CD4-positive, alpha-beta T cell (primary cell): ENCODE measurements around the gene LDHB. TPM values are rescaled to one million over a fixed set of nuclear protein-coding genes. Genes with fewer than 3 reads are reported as not detected.

Experiments
- ATAC-seq: fragments of 200-7000 bp; cut with Tn5 transposase; one replicate; pipeline ENCODE4 v1.10.0; 2022; ENCODE audit warnings: mild to moderate bottlenecking; ENCODE audit not compliant: poor library complexity
- CTCF ChIA-PET: fragments of 350-600 bp; sonication (Branson Sonifier 250); formaldehyde crosslinking; loops from one replicate; lab custom pipeline; 2021; ENCODE audit warnings: antibody characterized with exemption, inconsistent platforms; lab: Charles Lee
- POLR2A ChIA-PET: fragments of 350-600 bp; sonication (Branson Sonifier 250); formaldehyde crosslinking; loops from one replicate; lab custom pipeline; 2021; ENCODE audit warnings: antibody characterized with exemption, inconsistent platforms; lab: Charles Lee
- DNase-seq, 14 experiments: peaks; one replicate each; pipeline ENCODE4 v3.0.0-alpha.2; 2013 to 2020; ENCODE audit warnings: mixed read lengths in 2 of 14
- H3K27ac ChIP-seq, 2 donors: one replicate each; pipeline versions ENCODE4 v1.5.1 to v1.7.0; 2013; ENCODE audit warnings: low read length in 2 of 2, low read depth in 1 of 2, mild to moderate bottlenecking in 1 of 2
- H3K27me3 ChIP-seq, 2 experiments: 1 replicate in 1 of 2; 2 replicates in 1 of 2; pipeline versions ENCODE4 v1.6.1 to v1.7.0; 2013; ENCODE audit warnings: low read length in 2 of 2, control low read depth in 1 of 2, mild to moderate bottlenecking in 1 of 2, moderate library complexity in 1 of 2; ENCODE audit not compliant: insufficient read depth in 2 of 2, control insufficient read depth in 1 of 2
- H3K36me3 ChIP-seq: one replicate; pipeline ENCODE4 v1.6.1; 2013; ENCODE audit warnings: low read length, control low read depth; ENCODE audit not compliant: insufficient read depth
- H3K4me1 ChIP-seq: one replicate; pipeline ENCODE4 v1.6.1; 2013; ENCODE audit warnings: low read length, control low read depth; ENCODE audit not compliant: insufficient read depth
- H3K4me3 ChIP-seq: one replicate; pipeline ENCODE4 v1.5.1; 2013; ENCODE audit warnings: mild to moderate bottlenecking, low read length, moderate library complexity
- H3K9me3 ChIP-seq, 2 experiments: 1 replicate in 1 of 2; 2 replicates in 1 of 2; pipeline versions ENCODE4 v1.6.1 to v1.7.0; 2013; ENCODE audit warnings: low read length in 2 of 2, mild to moderate bottlenecking in 2 of 2, control low read depth in 1 of 2, moderate library complexity in 1 of 2; ENCODE audit not compliant: control insufficient read depth in 1 of 2, insufficient read depth in 1 of 2
- H3K27ac Mint-ChIP-seq: one replicate; pipeline ENCODE4 v1.8.0; 2020; ENCODE audit warnings: mixed read lengths
- H3K27me3 Mint-ChIP-seq: one replicate; pipeline ENCODE4 v1.8.0; 2021; ENCODE audit warnings: mixed read lengths
- H3K36me3 Mint-ChIP-seq: one replicate; pipeline ENCODE4 v1.8.0; 2021; ENCODE audit warnings: low read depth, mixed read lengths
- H3K4me1 Mint-ChIP-seq: one replicate; pipeline ENCODE4 v1.8.0; 2021; ENCODE audit warnings: low read depth, mixed read lengths
- H3K4me3 Mint-ChIP-seq: one replicate; pipeline ENCODE4 v1.8.0; 2020; ENCODE audit warnings: mild to moderate bottlenecking, mixed read lengths
- H3K9me3 Mint-ChIP-seq: one replicate; pipeline ENCODE4 v1.8.0; 2020; ENCODE audit warnings: mixed read lengths
- intact Hi-C, 2 experiments: fragments of 100-400 bp; cut with DNase I in 1 of 2; cut with micrococcal nuclease in 1 of 2; formaldehyde crosslinking; loops; one replicate each; pipeline versions ENCODE4 v1.15.1 to v1.9.0; 2023 to 2025; cut with DNase I, micrococcal nuclease
- total RNA-seq, 174 experiments: library from RNA in 2 of 174; stranded (reverse) in 2 of 174; gene quantifications; one replicate each; pipeline ENCODE4 v1.2.3 and lab custom pipeline; 2021 to 2026
- TF ChIP-seq, protein P1 (sequence below): fragments of 200-600 bp; IDR thresholded peaks from one replicate; pipeline ENCODE4 v1.8.0; 2022; ENCODE audit warnings: antibody characterized with exemption, mild to moderate bottlenecking

Gene LDHB
- total RNA-seq, 2 experiments from 2014 or later = 559 to 605 TPM

- CTCF ChIA-PET = interaction anchor here (1.5 kb wide), 1 partner anchor 65 kb away, joined by 3 read pairs; no protein-coding TSS in a partner anchor
- Mint-ChIP-seq H3K9me3 (peaks cover 5% of the 10 kb centered on the region), H3K36me3 (peaks cover 16% of the 10 kb centered on the region), H3K4me3 (peak overlapping the region; percentile 43), H3K27me3 (no peaks in the 10 kb centered on the region), H3K4me1 (peaks cover 72% of the 10 kb centered on the region), H3K27ac (peak overlapping the region; percentile 84)
- no peak overlapping the region for H3K4me3 ChIP-seq
- H3K4me1 ChIP-seq = peaks cover 24% of the 10 kb centered on the region
- intact Hi-C loops = loop anchor here (2.0 to 5.0 kb wide), 3 partner anchors 41 to 61 kb away; partner anchors contain the start of gene LDHB (in 2 of the 2)
- DNase-seq = peak in 5 of 14 experiments; percentile 8 to 56 (median 37)
- peaks cover 0 to 16% of the 10 kb centered on the region in 2 experiments for H3K9me3 ChIP-seq
- no peaks in the 10 kb centered on the region for H3K36me3 ChIP-seq
- POLR2A ChIA-PET = interaction anchor here (0.5 to 1.6 kb wide), 7 partner anchors 27 to 389 kb away, joined by 3 to 14 read pairs (median 3); partner anchors contain the start of gene LDHB
- TF ChIP-seq, protein P1, sequence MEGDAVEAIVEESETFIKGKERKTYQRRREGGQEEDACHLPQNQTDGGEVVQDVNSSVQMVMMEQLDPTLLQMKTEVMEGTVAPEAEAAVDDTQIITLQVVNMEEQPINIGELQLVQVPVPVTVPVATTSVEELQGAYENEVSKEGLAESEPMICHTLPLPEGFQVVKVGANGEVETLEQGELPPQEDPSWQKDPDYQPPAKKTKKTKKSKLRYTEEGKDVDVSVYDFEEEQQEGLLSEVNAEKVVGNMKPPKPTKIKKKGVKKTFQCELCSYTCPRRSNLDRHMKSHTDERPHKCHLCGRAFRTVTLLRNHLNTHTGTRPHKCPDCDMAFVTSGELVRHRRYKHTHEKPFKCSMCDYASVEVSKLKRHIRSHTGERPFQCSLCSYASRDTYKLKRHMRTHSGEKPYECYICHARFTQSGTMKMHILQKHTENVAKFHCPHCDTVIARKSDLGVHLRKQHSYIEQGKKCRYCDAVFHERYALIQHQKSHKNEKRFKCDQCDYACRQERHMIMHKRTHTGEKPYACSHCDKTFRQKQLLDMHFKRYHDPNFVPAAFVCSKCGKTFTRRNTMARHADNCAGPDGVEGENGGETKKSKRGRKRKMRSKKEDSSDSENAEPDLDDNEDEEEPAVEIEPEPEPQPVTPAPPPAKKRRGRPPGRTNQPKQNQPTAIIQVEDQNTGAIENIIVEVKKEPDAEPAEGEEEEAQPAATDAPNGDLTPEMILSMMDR = no peak
- peak; percentile 69 for ATAC-seq
- peak overlapping the region; percentile 62 to 80 for H3K27ac ChIP-seq
- H3K27me3 ChIP-seq = no peaks in the 10 kb centered on the region
Measured at GRCh38 chr12:21615431-21615830, 42.2 kb downstream of the LDHB start.

- TF ChIP-seq, protein P1 = no peak
- Histone ChIP-seq H3K4me3 (peak overlapping the region; percentile 10), H3K4me1 (peaks cover 24% of the 10 kb centered on the region), H3K27ac (peak overlapping the region; percentile 62 to 80), H3K27me3 (no peaks in the 10 kb centered on the region), H3K36me3 (no peaks in the 10 kb centered on the region), H3K9me3 (peaks cover 0 to 13% of the 10 kb centered on the region in 2 experiments)
- intact Hi-C loops = loop anchor here in 1 of 2 experiments (2.0 kb wide), 2 partner anchors 42 to 62 kb away; partner anchors contain the start of gene LDHB
- Mint-ChIP-seq H3K36me3 (peaks cover 11% of the 10 kb centered on the region), H3K9me3 (peaks cover 2% of the 10 kb centered on the region), H3K27me3 (no peaks in the 10 kb centered on the region), H3K4me3 (peak overlapping the region; percentile 43), H3K27ac (peak overlapping the region; percentile 84), H3K4me1 (peaks cover 66% of the 10 kb centered on the region)
- DNase-seq (peak in 3 of 14 experiments; percentile 41 to 62 (median 45)), ATAC-seq (peak; percentile 75)
- POLR2A ChIA-PET = interaction anchor here (1.0 to 5.3 kb wide), 3 partner anchors 24 to 66 kb away, joined by 3 to 33 read pairs (median 5); partner anchors contain the start of gene LDHB
- CTCF ChIA-PET = no interaction called here
Measured at GRCh38 chr12:21614506-21614905, 43.1 kb downstream of the LDHB start.

DNA sequence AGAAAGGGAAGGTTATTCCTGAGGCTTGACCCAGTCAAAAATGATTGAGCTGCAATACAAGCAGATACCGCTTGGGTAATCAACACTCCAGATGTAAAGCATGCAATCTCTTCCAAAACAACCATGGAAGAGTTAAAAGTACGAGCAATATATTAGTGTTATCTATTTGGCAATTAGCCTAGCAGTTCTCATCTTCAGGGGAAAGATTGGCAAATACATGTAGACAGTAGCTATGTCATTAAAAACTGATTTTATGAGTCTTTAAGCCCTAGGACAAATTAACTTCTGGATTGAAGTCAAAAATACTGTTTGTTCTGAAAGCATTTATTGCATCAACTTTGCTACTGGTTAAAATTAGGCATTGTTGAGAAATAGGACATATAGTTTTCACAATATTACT is 43.7 kb downstream of the LDHB start:
- intact Hi-C loops = loop anchor here in 1 of 2 experiments (2.0 kb wide), 2 partner anchors 43 to 63 kb away; partner anchors contain the start of gene LDHB

More for the DNA sequence above, 43.7 kb downstream of the LDHB start:
- peaks cover 24% of the 10 kb centered on the region for H3K4me1 ChIP-seq
- Mint-ChIP-seq H3K36me3 (peaks cover 6% of the 10 kb centered on the region), H3K9me3 (peaks cover 2% of the 10 kb centered on the region), H3K4me3 (peak overlapping the region; percentile 43), H3K4me1 (peaks cover 63% of the 10 kb centered on the region), H3K27me3 (no peaks in the 10 kb centered on the region), H3K27ac (peak overlapping the region; percentile 84)
- peaks cover 0 to 11% of the 10 kb centered on the region in 2 experiments for H3K9me3 ChIP-seq
- no peaks in the 10 kb centered on the region for H3K36me3 ChIP-seq
- ChIA-PET POLR2A (interaction anchor here (1.0 to 5.3 kb wide), 8 partner anchors 17 to 77 kb away, joined by 3 to 33 read pairs (median 5); partner anchors contain the start of gene LDHB), CTCF (interaction anchor here (0.7 kb wide), 1 partner anchor 66 kb away, joined by 3 read pairs; no protein-coding TSS in a partner anchor)
- H3K27me3 ChIP-seq = no peaks in the 10 kb centered on the region
- TF ChIP-seq, protein P1 = no peak
- DNase-seq (no peak), ATAC-seq (no peak)
- H3K4me3 ChIP-seq = no peak overlapping the region
- H3K27ac ChIP-seq = peak overlapping the region; percentile 58 to 61
